HepG2 (cell line): ENCODE results near the gene RHAG. TPM values are rescaled to one million over a fixed set of nuclear protein-coding genes. Genes with fewer than 3 reads are reported as not detected.
"Not testable (repeated sequence)": the region's sequence is repeated elsewhere in the genome, so short reads cannot be mapped to it uniquely, and the experiment has no call there.

ENCODE experiments used
- ATAC-seq: fragments of 200-7000 bp; cut with Tn5 transposase; 3 replicates; pipeline ENCODE4 v1.9.1; 2020; ENCODE audit warnings: mild to moderate bottlenecking, moderate library complexity
- BruUV-seq: library from RNA; stranded (reverse); fragments of 400-500 nt; replicated peaks from 2 replicates; lab custom pipeline; 2021; lab: Mats Ljungman, UMichigan
- CTCF ChIA-PET: fragments of 300-600 bp; formaldehyde crosslinking; extraction: SDS; loops from one replicate; lab custom pipeline; 2021; ENCODE audit warnings: low total read pairs, inconsistent platforms, low intra/inter-chr PET ratio; lab: Yijun Ruan, JAX
- POLR2A ChIA-PET: fragments of 350-600 bp; sonication (Branson Sonifier 250); formaldehyde crosslinking; loops from one replicate; lab custom pipeline; 2020; ENCODE audit warnings: antibody characterized with exemption, inconsistent platforms; lab: Yijun Ruan, JAX
- DNase-seq: peaks from one replicate; pipeline ENCODE4 v3.0.0-alpha.2; 2015; ENCODE audit warnings: low spot score
- FAIRE-seq: peaks from 3 replicates; lab custom pipeline; 2011; peaks lifted over from hg19 to GRCh38; lab: Jason Lieb, UNC
- H2AFZ ChIP-seq: one replicate; pipeline ENCODE4 v1.6.1; 2011; ENCODE audit warnings: low read length, inconsistent platforms
- H3K27ac ChIP-seq: fragments of 300-600 bp; 3 replicates; pipeline ENCODE4 v1.8.0; 2011; ENCODE audit warnings: mixed run types, mild to moderate bottlenecking, mixed read lengths, low read length, inconsistent platforms; ENCODE audit not compliant: insufficient read depth; ENCODE audit errors: extremely low read length
- H3K27me3 ChIP-seq, 2 experiments: fragments of 200-600 bp in 1 of 2; 2 replicates in 1 of 2; 3 replicates in 1 of 2; pipeline versions ENCODE4 v1.6.0 to v1.8.0; 2011; ENCODE audit warnings: low read length in 2 of 2, mild to moderate bottlenecking in 2 of 2, moderate library complexity in 2 of 2, inconsistent platforms in 1 of 2; ENCODE audit not compliant: insufficient read depth in 2 of 2, control insufficient read depth in 1 of 2
- H3K36me3 ChIP-seq, 2 experiments: fragments of 200-600 bp in 1 of 2; replicated peaks in 1 of 2; 2 replicates in 1 of 2; 3 replicates in 1 of 2; pipeline versions ENCODE4 v1.5.1 to v1.8.0; 2011; ENCODE audit warnings: low read length in 2 of 2, inconsistent platforms in 1 of 2; ENCODE audit not compliant: insufficient read depth in 2 of 2, control insufficient read depth in 1 of 2
- H3K4me1 ChIP-seq: 2 replicates; pipeline ENCODE4 v1.5.1; 2012; ENCODE audit warnings: low read length, inconsistent platforms; ENCODE audit not compliant: insufficient read depth
- H3K4me2 ChIP-seq: 2 replicates; pipeline ENCODE4 v1.6.0; 2011; ENCODE audit warnings: low read depth, low read length, inconsistent platforms
- H3K4me3 ChIP-seq, 3 experiments: fragments of 200-600 bp in 1 of 3; sonication (generic), shearing (Covaris generic) in 1 of 3; replicated peaks in 1 of 3; 2 replicates each; pipeline ENCODE4 v1.5.1; 2011 to 2016; ENCODE audit warnings: low read length in 3 of 3, inconsistent platforms in 2 of 3, low read depth in 2 of 3, mild to moderate bottlenecking in 2 of 3, control low read depth in 1 of 3, mixed read lengths in 1 of 3; ENCODE audit not compliant: insufficient read depth in 1 of 3
- H3K79me2 ChIP-seq: one replicate; pipeline ENCODE4 v1.6.1; 2011; ENCODE audit warnings: low read length, inconsistent platforms; ENCODE audit not compliant: insufficient read depth
- H3K9ac ChIP-seq: 2 replicates; pipeline ENCODE4 v1.6.0; 2011; ENCODE audit warnings: mild to moderate bottlenecking, low read depth, low read length, inconsistent platforms; ENCODE audit not compliant: insufficient read depth
- H3K9me3 ChIP-seq: 2 replicates; pipeline ENCODE4 v1.5.1; 2012; ENCODE audit warnings: mild to moderate bottlenecking, low read length
- H4K20me1 ChIP-seq: 2 replicates; pipeline ENCODE4 v1.6.0; 2011; ENCODE audit warnings: inconsistent platforms, mild to moderate bottlenecking, low read length, moderate library complexity; ENCODE audit not compliant: insufficient read depth
- FIP1L1 ChIP-seq: fragments of 200-400 bp; formaldehyde crosslinking; IDR thresholded peaks from 2 replicates; pipeline ENCODE4 v1.6.1; 2018; ENCODE audit warnings: low read depth, mild to moderate bottlenecking, low read length, moderate library complexity, borderline replicate concordance; ENCODE audit not compliant: insufficient read depth
- KDM6A ChIP-seq: IDR thresholded peaks from 2 replicates; pipeline ENCODE4 v1.6.1; 2016; ENCODE audit warnings: low read depth
- NAIF1 ChIP-seq: sonication (generic); formaldehyde crosslinking; IDR thresholded peaks from 2 replicates; pipeline ENCODE4 v1.5.0; 2020; ENCODE audit warnings: mild to moderate bottlenecking, missing genetic modification reagents, borderline replicate concordance
- NR2C2 ChIP-seq: sonication (generic); formaldehyde crosslinking; IDR thresholded peaks from 2 replicates; pipeline ENCODE4 v1.4.0; 2020; ENCODE audit warnings: missing genetic modification reagents, mild to moderate bottlenecking, moderate library complexity, borderline replicate concordance
- PCBP2 ChIP-seq: fragments of 200-400 bp; formaldehyde crosslinking; optimal IDR thresholded peaks from 2 replicates; pipeline ENCODE3; 2018; ENCODE audit warnings: low read length, low read depth; ENCODE audit not compliant: poor library complexity, severe bottlenecking
- RBFOX2 ChIP-seq: fragments of 200-400 bp; formaldehyde crosslinking; IDR thresholded peaks from 2 replicates; pipeline ENCODE4 v1.6.1; 2017; ENCODE audit warnings: low read depth, mild to moderate bottlenecking, low read length
- SIN3A ChIP-seq: IDR thresholded peaks from 2 replicates; pipeline ENCODE4 v1.6.1; 2011; ENCODE audit warnings: low read depth, mild to moderate bottlenecking, control low read depth, low read length, borderline replicate concordance
- ZNF282 ChIP-seq: fragments of 450-650 bp; IDR thresholded peaks from 2 replicates; pipeline ENCODE4 v1.6.1; 2018; ENCODE audit not compliant: partially characterized antibody
- ZNF382 ChIP-seq: sonication (generic); formaldehyde crosslinking; IDR thresholded peaks from 2 replicates; pipeline ENCODE4 v1.5.0; 2020; ENCODE audit warnings: missing genetic modification reagents, mild to moderate bottlenecking, borderline replicate concordance
- ZNF501 ChIP-seq: sonication (generic); formaldehyde crosslinking; IDR thresholded peaks from 2 replicates; pipeline ENCODE4 v1.5.1; 2020; ENCODE audit warnings: mild to moderate bottlenecking, moderate library complexity, missing genetic modification reagents
- WGBS: methylation state at CpG from one replicate; pipeline ENCODE4 v1.1.6; 2017; ENCODE audit warnings: low lambda C conversion rate; 5-methylcytosine and 5-hydroxymethylcytosine counted together
- in situ Hi-C: cut with HindIII; loops from 2 replicates; pipeline ENCODE4 v1.10.0; 2017; ENCODE audit warnings: low pct_unique_long_range_greater_than_20kb; ENCODE audit not compliant: extremely low pct_ligation_motif_present
- intact Hi-C: fragments of 100-400 bp; cut with micrococcal nuclease; formaldehyde crosslinking; loops from one replicate; pipeline ENCODE4 v1.10.0; 2022; ENCODE audit not compliant: unreplicated experiment
- polyA plus RNA-seq, 8 experiments: library from polyadenylated mRNA; depleted of rRNA in 3 of 8; stranded (reverse) in 7 of 8; unstranded in 1 of 8; fragments of >200 nt; fragmentation: Illumina TruSeq in 4 of 8; extraction: Trizol in 4 of 8; gene quantifications; 2 replicates each; pipeline versions ENCODE4 v1.2.1 to v1.2.3, GENCODE V29; 2011 to 2016; ENCODE audit warnings: low read depth in 4 of 8, missing spikeins in 1 of 8, mixed read lengths in 1 of 8; ENCODE audit not compliant: insufficient read depth in 1 of 8
- total RNA-seq, 5 experiments: library from RNA; depleted of rRNA; stranded (reverse); fragments of >200 nt; fragmentation: Illumina TruSeq; extraction: Trizol; gene quantifications; 2 replicates each; pipeline ENCODE4 v1.2.3, GENCODE V29; 2016; ENCODE audit warnings: low read depth in 1 of 5
- TF ChIP-seq, protein P1 (sequence below): sonication (generic); formaldehyde crosslinking; IDR thresholded peaks from 2 replicates; pipeline ENCODE4; 2020; ENCODE audit warnings: missing genetic modification reagents, mild to moderate bottlenecking, borderline replicate concordance
- TF ChIP-seq, protein P2 (sequence below): sonication (generic); formaldehyde crosslinking; IDR thresholded peaks from 2 replicates; pipeline ENCODE4 v1.4.0; 2020; ENCODE audit warnings: missing genetic modification reagents, low read depth, mild to moderate bottlenecking, borderline replicate concordance
- TF ChIP-seq, protein P3 (sequence below): IDR thresholded peaks from 2 replicates; pipeline ENCODE4 v1.6.1; 2016; ENCODE audit warnings: mild to moderate bottlenecking

RHAG gene
- total and polyA plus RNA-seq, 2 of the 13 experiments (the other 11 are each of a cell fraction or from before 2014, with no cell fraction given): not detected

DNA sequence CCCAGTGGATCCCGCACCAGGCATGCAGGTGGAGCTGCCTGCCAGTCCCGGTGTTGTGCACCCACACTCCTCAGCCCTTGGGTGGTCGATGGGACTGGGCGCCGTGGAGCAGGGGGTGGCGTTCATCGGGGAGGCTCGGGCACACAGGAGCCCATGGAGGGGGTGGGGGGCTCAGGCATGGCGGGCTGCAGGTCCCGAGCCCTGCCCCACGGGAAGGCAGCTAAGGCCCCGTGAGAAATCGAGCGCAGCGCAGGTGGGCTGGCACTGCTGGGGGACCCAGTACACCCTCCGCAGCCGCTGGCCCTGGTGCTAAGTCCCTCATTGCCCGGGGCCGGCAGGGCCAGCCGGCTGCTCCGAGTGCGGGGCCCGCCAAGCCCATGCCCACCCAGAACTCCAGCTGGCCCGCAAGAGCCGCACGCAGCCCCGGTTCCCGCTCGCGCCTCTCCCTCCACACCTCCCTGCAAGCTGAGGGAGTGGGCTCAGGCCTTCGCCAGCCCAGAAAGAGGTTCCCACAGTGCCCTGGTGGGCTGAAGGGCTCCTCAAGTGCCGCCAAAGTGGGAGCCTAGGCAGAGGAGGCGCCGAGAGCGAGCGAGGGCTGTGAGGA lies 7.1 kb downstream of the RHAG start:
- H3K27me3 ChIP-seq, H3K27ac ChIP-seq, H3K4me3 ChIP-seq, H3K79me2 ChIP-seq, DNase-seq, H4K20me1 ChIP-seq, H3K9ac ChIP-seq, CTCF ChIA-PET, H3K4me2 ChIP-seq, H3K36me3 ChIP-seq, ATAC-seq, FAIRE-seq, H3K9me3 ChIP-seq, H2AFZ ChIP-seq, POLR2A ChIA-PET, in situ Hi-C loops, BruUV-seq, intact Hi-C loops, H3K4me1 ChIP-seq: not testable (repeated sequence)
- WGBS: 59% methylated on average over 22 of the region's 36 CpGs

DNA sequence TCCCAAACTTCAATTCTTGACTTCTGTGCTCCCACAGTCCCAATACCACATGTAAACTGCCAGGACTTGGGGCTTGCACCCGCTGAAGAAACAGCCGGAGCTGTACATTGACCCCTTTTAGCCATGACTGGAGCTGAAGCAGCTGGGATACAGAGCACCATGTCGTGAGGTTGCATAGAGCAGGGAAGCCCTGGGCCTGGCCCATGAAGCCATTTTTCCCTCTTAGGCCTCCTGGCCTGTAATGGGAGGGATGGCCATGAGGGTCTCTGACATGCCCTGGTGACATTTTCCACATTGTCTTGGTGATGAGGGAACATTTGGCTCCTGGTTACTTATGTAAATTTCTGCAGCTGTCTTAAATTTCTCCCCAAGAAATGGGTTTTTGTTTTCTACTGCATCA lies 9.8 kb downstream of the RHAG start:
- 0% methylated on average over 3 of the region's 3 CpGs for WGBS
- in situ Hi-C loops: no loop called here
- ChIA-PET CTCF (no interaction called here), POLR2A (no interaction called here)
- Histone ChIP-seq H3K27ac (no peak overlapping the region), H3K4me2 (no peak overlapping the region), H3K9ac (no peak overlapping the region), H2AFZ (no peak overlapping the region), H4K20me1 (no peaks in the 10 kb centered on the region), H3K4me1 (no peaks in the 10 kb centered on the region), H3K27me3 (no peaks in the 10 kb centered on the region; a peak in 1 of 5 replicates), H3K4me3 (no peak overlapping the region), H3K79me2 (no peaks in the 10 kb centered on the region), H3K9me3 (no peaks in the 10 kb centered on the region), H3K36me3 (no peaks in the 10 kb centered on the region)
- FAIRE-seq (no peak), DNase-seq (no peak), ATAC-seq (no peak)
- intact Hi-C loops: no loop called here
- BruUV-seq: no TSS peak
- TF ChIP-seq NAIF1 (CRISPR knock-in tag) (no peak), SIN3A (no peak), KDM6A (CRISPR knock-in tag) (no peak), ZNF382 (no peak), ZNF501 (no peak), PCBP2 (no peak), RBFOX2 (no peak), ZNF282 (no peak), NR2C2 (CRISPR knock-in tag) (no peak), FIP1L1 (no peak)
- TF ChIP-seq, protein P1, sequence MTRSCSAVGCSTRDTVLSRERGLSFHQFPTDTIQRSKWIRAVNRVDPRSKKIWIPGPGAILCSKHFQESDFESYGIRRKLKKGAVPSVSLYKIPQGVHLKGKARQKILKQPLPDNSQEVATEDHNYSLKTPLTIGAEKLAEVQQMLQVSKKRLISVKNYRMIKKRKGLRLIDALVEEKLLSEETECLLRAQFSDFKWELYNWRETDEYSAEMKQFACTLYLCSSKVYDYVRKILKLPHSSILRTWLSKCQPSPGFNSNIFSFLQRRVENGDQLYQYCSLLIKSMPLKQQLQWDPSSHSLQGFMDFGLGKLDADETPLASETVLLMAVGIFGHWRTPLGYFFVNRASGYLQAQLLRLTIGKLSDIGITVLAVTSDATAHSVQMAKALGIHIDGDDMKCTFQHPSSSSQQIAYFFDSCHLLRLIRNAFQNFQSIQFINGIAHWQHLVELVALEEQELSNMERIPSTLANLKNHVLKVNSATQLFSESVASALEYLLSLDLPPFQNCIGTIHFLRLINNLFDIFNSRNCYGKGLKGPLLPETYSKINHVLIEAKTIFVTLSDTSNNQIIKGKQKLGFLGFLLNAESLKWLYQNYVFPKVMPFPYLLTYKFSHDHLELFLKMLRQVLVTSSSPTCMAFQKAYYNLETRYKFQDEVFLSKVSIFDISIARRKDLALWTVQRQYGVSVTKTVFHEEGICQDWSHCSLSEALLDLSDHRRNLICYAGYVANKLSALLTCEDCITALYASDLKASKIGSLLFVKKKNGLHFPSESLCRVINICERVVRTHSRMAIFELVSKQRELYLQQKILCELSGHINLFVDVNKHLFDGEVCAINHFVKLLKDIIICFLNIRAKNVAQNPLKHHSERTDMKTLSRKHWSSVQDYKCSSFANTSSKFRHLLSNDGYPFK: no peak
- TF ChIP-seq, protein P2, sequence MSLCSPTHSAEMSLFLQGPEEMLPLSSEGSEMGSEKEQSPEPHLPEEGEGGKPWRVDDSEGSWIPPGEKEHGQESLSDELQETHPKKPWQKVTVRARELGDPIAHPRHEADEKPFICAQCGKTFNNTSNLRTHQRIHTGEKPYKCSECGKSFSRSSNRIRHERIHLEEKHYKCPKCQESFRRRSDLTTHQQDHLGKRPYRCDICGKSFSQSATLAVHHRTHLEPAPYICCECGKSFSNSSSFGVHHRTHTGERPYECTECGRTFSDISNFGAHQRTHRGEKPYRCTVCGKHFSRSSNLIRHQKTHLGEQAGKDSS (CRISPR knock-in tag): no peak
- TF ChIP-seq, protein P3, sequence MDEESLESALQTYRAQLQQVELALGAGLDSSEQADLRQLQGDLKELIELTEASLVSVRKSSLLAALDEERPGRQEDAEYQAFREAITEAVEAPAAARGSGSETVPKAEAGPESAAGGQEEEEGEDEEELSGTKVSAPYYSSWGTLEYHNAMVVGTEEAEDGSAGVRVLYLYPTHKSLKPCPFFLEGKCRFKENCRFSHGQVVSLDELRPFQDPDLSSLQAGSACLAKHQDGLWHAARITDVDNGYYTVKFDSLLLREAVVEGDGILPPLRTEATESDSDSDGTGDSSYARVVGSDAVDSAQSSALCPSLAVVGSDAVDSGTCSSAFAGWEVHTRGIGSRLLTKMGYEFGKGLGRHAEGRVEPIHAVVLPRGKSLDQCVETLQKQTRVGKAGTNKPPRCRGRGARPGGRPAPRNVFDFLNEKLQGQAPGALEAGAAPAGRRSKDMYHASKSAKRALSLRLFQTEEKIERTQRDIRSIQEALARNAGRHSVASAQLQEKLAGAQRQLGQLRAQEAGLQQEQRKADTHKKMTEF (CRISPR knock-in tag): no peak
